A549 (cell line): ENCODE data around the gene AHI1. TPM values are rescaled to one million over a fixed set of nuclear protein-coding genes. Genes with fewer than 3 reads are reported as not detected.

Experiments
- ATAC-seq, 2 experiments: fragments of 200-7000 bp in 1 of 2; fragments of >200 bp in 1 of 2; cut with Nextera tagmentation in 1 of 2; cut with Tn5 transposase in 1 of 2; 3 replicates each; pipeline versions ENCODE4 v1.8.0 to v1.9.1; 2018 to 2020; ENCODE audit warnings: mild to moderate bottlenecking in 1 of 2, moderate library complexity in 1 of 2
- CTCF ChIA-PET: fragments of 300-600 bp; sonication (Branson Sonifier 250); formaldehyde crosslinking; extraction: SDS; loops from one replicate; lab custom pipeline; 2021; ENCODE audit warnings: antibody characterized with exemption, inconsistent platforms; lab: Yijun Ruan, JAX
- POLR2A ChIA-PET: fragments of 350-600 bp; formaldehyde crosslinking; extraction: SDS; loops from one replicate; lab custom pipeline; 2021; ENCODE audit warnings: antibody characterized with exemption, inconsistent platforms; lab: Yijun Ruan, JAX
- DNase-seq, 2 experiments: peaks; one replicate each; pipeline versions ENCODE4 v3.0.0 to v3.0.0-alpha.2; 2011 to 2016; ENCODE audit warnings: low read depth in 1 of 2, low spot score in 1 of 2
- FAIRE-seq: peaks from 2 replicates; lab custom pipeline; 2011; peaks lifted over from hg19 to GRCh38; lab: Jason Lieb, UNC
- H3K27ac ChIP-seq, 2 experiments: fragments of >200 bp; sonication (Bioruptor Twin); formaldehyde crosslinking; 3 replicates each; pipeline ENCODE4 v1.5.1; 2016 to 2017
- H3K4me1 ChIP-seq: fragments of >200 bp; sonication (Bioruptor Twin); formaldehyde crosslinking; 3 replicates; pipeline ENCODE4 v1.6.1; 2016
- H3K4me2 ChIP-seq: fragments of >200 bp; sonication (Bioruptor Twin); formaldehyde crosslinking; 3 replicates; pipeline ENCODE4 v1.6.1; 2016
- H3K4me3 ChIP-seq: fragments of >200 bp; sonication (Bioruptor Twin); formaldehyde crosslinking; 3 replicates; pipeline ENCODE4 v1.5.1; 2016
- H3K9me3 ChIP-seq: fragments of >200 bp; sonication (Bioruptor Twin); formaldehyde crosslinking; 3 replicates; pipeline ENCODE4 v1.6.1; 2016
- ATOH8 ChIP-seq: fragments of 250-450 bp; sonication (Bioruptor Pico); IDR thresholded peaks from 2 replicates; pipeline ENCODE4 v1.5.0; 2020; ENCODE audit warnings: low read depth, mild to moderate bottlenecking, moderate library complexity
- CHD4 ChIP-seq: fragments of 200-600 bp; sonication (generic); IDR thresholded peaks from 2 replicates; pipeline ENCODE4 v1.6.1; 2016; ENCODE audit warnings: antibody characterized with exemption, mild to moderate bottlenecking, borderline replicate concordance
- CTCF ChIP-seq: fragments of >200 bp; sonication (Bioruptor Twin); formaldehyde crosslinking; IDR thresholded peaks from 3 replicates; pipeline ENCODE4 v1.5.1; 2016
- EHF ChIP-seq: fragments of 250-450 bp; sonication (Bioruptor Pico); IDR thresholded peaks from 2 replicates; pipeline ENCODE4 v1.5.0; 2020; ENCODE audit warnings: mild to moderate bottlenecking
- EHMT2 ChIP-seq: fragments of 200-600 bp; sonication (generic); IDR thresholded peaks from 2 replicates; pipeline ENCODE4 v1.6.1; 2016; ENCODE audit warnings: antibody characterized with exemption, low read depth, mild to moderate bottlenecking, moderate library complexity
- FOXS1 ChIP-seq: fragments of 250-450 bp; sonication (Bioruptor Pico); IDR thresholded peaks from 2 replicates; pipeline ENCODE4 v1.5.0; 2020; ENCODE audit warnings: mild to moderate bottlenecking, moderate library complexity
- HEYL ChIP-seq: fragments of 250-450 bp; sonication (Bioruptor Pico); IDR thresholded peaks from 2 replicates; pipeline ENCODE4 v1.8.0; 2021; ENCODE audit warnings: mild to moderate bottlenecking, moderate library complexity
- HMGXB4 ChIP-seq: fragments of 250-450 bp; sonication (Bioruptor Pico); IDR thresholded peaks from 2 replicates; pipeline ENCODE4 v1.5.0; 2021; ENCODE audit warnings: mild to moderate bottlenecking, moderate library complexity, borderline replicate concordance
- HOXB5 ChIP-seq: fragments of 250-450 bp; sonication (Bioruptor Pico); IDR thresholded peaks from 2 replicates; pipeline ENCODE4 v1.5.0; 2020; ENCODE audit warnings: mild to moderate bottlenecking, moderate library complexity
- JUNB ChIP-seq: fragments of >200 bp; sonication (Bioruptor Twin); formaldehyde crosslinking; IDR thresholded peaks from 2 replicates; pipeline ENCODE4 v1.6.1; 2016
- KDM1A ChIP-seq: fragments of 200-600 bp; sonication (generic); IDR thresholded peaks from 2 replicates; pipeline ENCODE4 v1.6.1; 2016; ENCODE audit warnings: low read depth, mild to moderate bottlenecking
- MAFK ChIP-seq: fragments of 450-650 bp; IDR thresholded peaks from 2 replicates; pipeline ENCODE4 v1.6.1; 2014; ENCODE audit not compliant: partially characterized antibody
- MAX ChIP-seq: IDR thresholded peaks from 2 replicates; pipeline ENCODE4 v1.6.1; 2012
- MAZ ChIP-seq: fragments of 150-350 bp; IDR thresholded peaks from 2 replicates; pipeline ENCODE4 v1.6.1; 2014; ENCODE audit warnings: antibody characterized with exemption, low read depth, low read length, borderline replicate concordance
- PHF8 ChIP-seq: fragments of 200-600 bp; sonication (generic); IDR thresholded peaks from 2 replicates; pipeline ENCODE4 v1.6.1; 2016; ENCODE audit warnings: low read depth, mild to moderate bottlenecking, antibody characterized with exemption, moderate library complexity, borderline replicate concordance
- RAD21 ChIP-seq, 2 experiments: fragments of >200 bp in 1 of 2; sonication (Bioruptor Twin) in 1 of 2; formaldehyde crosslinking in 1 of 2; IDR thresholded peaks in 1 of 2; conservative IDR thresholded peaks in 1 of 2; 2 replicates in 1 of 2; 3 replicates in 1 of 2; pipeline ENCODE4 v1.6.1; 2012 to 2018; ENCODE audit warnings: inconsistent platforms in 1 of 2
- RCOR1 ChIP-seq: fragments of 150-350 bp; IDR thresholded peaks from 2 replicates; pipeline ENCODE4 v1.6.1; 2014; ENCODE audit warnings: antibody characterized with exemption, low read length, low read depth
- REST ChIP-seq: fragments of 200-600 bp; sonication (generic); IDR thresholded peaks from 2 replicates; pipeline ENCODE4 v1.6.1; 2016; ENCODE audit warnings: antibody characterized with exemption, mild to moderate bottlenecking, moderate library complexity
- RFX5 ChIP-seq: fragments of 450-650 bp; IDR thresholded peaks from 2 replicates; pipeline ENCODE4 v1.7.1; 2014; ENCODE audit warnings: antibody characterized with exemption, mild to moderate bottlenecking, moderate library complexity
- RNF2 ChIP-seq: fragments of 200-600 bp; sonication (generic); IDR thresholded peaks from 2 replicates; pipeline ENCODE4 v1.6.1; 2016; ENCODE audit warnings: low read depth, mild to moderate bottlenecking, antibody characterized with exemption, moderate library complexity, borderline replicate concordance
- SREBF2 ChIP-seq: fragments of 450-650 bp; IDR thresholded peaks from 2 replicates; pipeline ENCODE4 v1.6.1; 2014; ENCODE audit warnings: mild to moderate bottlenecking, moderate library complexity
- ZSCAN20 ChIP-seq: fragments of 250-450 bp; sonication (Bioruptor Pico); IDR thresholded peaks from 2 replicates; pipeline ENCODE4 v1.8.0; 2022; ENCODE audit warnings: mild to moderate bottlenecking, moderate library complexity
- WGBS: methylation state at CpG from one replicate; pipeline ENCODE4 v1.1.6; 2017; ENCODE audit errors: missing lambda C conversion rate; 5-methylcytosine and 5-hydroxymethylcytosine counted together
- polyA plus RNA-seq, 4 experiments: library from polyadenylated mRNA; depleted of rRNA in 3 of 4; stranded (reverse); fragments of >200 nt; fragmentation: RNase III in 1 of 4; extraction: RNeasy Plus Mini Kit Qiagen cat#74134 plus additional on column Dnase treatment in 1 of 4; gene quantifications; 2 replicates in 3 of 4; 3 replicates in 1 of 4; pipeline ENCODE4 v1.2.3, GENCODE V29; 2011 to 2017
- TF ChIP-seq, protein P1 (sequence below): IDR thresholded peaks from 2 replicates; pipeline ENCODE4 v1.6.1; 2012; ENCODE audit warnings: low read depth, borderline replicate concordance
- TF ChIP-seq, protein P2 (sequence below): IDR thresholded peaks from 2 replicates; pipeline ENCODE4 v1.6.1; 2012

AHI1 gene
- polyA plus RNA-seq, 2 of the 4 experiments (the other 2 are of a cell fraction): 24.7 to 50.8 TPM

GRCh38 chr6:135383766-135384165 lies 113.8 kb downstream of the AHI1 start (continued):
- TF ChIP-seq HMGXB4 (no peak), RAD21 (conservative IDR thresholded peaks at IDR 0.05 in 1 of 2, IDR thresholded peaks at IDR 0.05 in 1 of 2) (no peak), MAZ (no peak), CHD4 (no peak), KDM1A (no peak)
- TF ChIP-seq, all 56 proteins: peak for 0

DNA sequence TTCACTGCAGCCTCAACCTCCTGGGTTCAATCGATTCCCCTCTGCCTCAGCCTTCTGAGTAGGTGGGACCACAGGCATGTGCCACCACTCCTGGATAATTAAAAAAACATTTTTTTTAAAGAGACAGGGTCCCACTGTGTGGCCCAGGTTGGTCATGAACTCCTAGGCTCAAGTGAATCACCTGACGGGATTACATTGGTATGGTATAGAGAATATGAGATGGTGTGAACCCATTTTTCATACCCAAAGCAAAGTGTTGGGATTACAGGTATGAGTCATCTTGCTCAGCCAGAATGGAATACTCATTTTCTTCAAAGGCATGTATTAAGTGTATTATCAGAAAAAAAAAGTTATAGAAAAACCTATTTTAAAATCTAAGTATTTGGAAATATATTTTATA lies 114.2 kb downstream of the AHI1 start:
- Histone ChIP-seq H3K4me2 (no peak overlapping the region), H3K27ac (no peak overlapping the region), H3K9me3 (no peaks in the 10 kb centered on the region), H3K4me3 (no peak overlapping the region), H3K4me1 (no peaks in the 10 kb centered on the region)
- 79% methylated on average over 2 of the region's 2 CpGs for WGBS
- ATAC-seq (no peak), DNase-seq (no peak), FAIRE-seq (no peak)
- ChIA-PET CTCF (no interaction called here), POLR2A (no interaction called here)
- TF ChIP-seq, protein P1, sequence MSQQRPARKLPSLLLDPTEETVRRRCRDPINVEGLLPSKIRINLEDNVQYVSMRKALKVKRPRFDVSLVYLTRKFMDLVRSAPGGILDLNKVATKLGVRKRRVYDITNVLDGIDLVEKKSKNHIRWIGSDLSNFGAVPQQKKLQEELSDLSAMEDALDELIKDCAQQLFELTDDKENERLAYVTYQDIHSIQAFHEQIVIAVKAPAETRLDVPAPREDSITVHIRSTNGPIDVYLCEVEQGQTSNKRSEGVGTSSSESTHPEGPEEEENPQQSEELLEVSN: no peak
- no peak for TF ChIP-seq RFX5
- TF ChIP-seq SREBF2: no peak
- no peak for TF ChIP-seq HEYL (CRISPR knock-in tag)
- no peak for TF ChIP-seq RAD21 (conservative IDR thresholded peaks at IDR 0.05 in 1 of 2, IDR thresholded peaks at IDR 0.05 in 1 of 2)
- TF ChIP-seq RNF2: no peak
- TF ChIP-seq REST: no peak
- no peak for TF ChIP-seq RCOR1
- no peak for TF ChIP-seq ZSCAN20
- no peak for TF ChIP-seq MAFK
- no peak for TF ChIP-seq JUNB
- no peak for TF ChIP-seq ATOH8 (CRISPR knock-in tag)
- no peak for TF ChIP-seq FOXS1 (CRISPR knock-in tag)

DNA sequence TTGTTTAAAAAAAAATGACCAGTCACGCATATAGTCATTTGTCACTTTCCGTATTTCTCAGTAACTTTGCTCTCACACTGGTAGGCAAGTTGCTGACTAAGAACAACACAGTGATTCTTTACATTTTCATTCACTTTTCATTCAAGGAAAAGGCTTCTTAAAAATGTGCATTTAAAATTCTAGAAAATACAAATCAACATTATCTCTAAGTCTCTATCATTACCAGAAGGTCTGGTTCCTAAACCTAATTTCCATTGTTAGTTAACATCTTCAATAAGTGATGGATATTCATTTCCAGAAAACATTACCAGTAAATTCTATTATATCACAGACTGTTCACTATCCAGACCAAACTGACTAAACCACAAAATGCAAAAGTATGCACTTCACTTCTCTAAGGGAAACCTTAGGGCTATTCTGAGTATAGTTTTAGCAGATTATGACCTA lies 115.3 kb downstream of the AHI1 start:
- Histone ChIP-seq H3K4me3 (no peak overlapping the region), H3K27ac (no peak overlapping the region), H3K4me2 (no peak overlapping the region), H3K9me3 (no peaks in the 10 kb centered on the region), H3K4me1 (no peaks in the 10 kb centered on the region)
- CTCF ChIA-PET: no interaction called here
- DNase-seq (no peak), FAIRE-seq (no peak), ATAC-seq (no peak)
- POLR2A ChIA-PET: no interaction called here
- 45% methylated on average over 2 of the region's 2 CpGs for WGBS
- no peak for TF ChIP-seq EHMT2
- no peak for TF ChIP-seq HOXB5
- no peak for TF ChIP-seq CTCF
- no peak for TF ChIP-seq EHF (CRISPR knock-in tag)
- TF ChIP-seq, protein P2, sequence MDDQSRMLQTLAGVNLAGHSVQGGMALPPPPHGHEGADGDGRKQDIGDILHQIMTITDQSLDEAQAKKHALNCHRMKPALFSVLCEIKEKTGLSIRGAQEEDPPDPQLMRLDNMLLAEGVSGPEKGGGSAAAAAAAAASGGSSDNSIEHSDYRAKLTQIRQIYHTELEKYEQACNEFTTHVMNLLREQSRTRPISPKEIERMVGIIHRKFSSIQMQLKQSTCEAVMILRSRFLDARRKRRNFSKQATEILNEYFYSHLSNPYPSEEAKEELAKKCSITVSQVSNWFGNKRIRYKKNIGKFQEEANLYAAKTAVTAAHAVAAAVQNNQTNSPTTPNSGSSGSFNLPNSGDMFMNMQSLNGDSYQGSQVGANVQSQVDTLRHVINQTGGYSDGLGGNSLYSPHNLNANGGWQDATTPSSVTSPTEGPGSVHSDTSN: no peak
- no peak for TF ChIP-seq PHF8
- TF ChIP-seq MAX: no peak
- no peak for TF ChIP-seq ZSCAN20
